ENCODE measurements around the gene AMMECR1L.
"Not testable (repeated sequence)": the region's sequence is repeated elsewhere in the genome, so short reads cannot be mapped to it uniquely, and the experiment has no call there.

AMMECR1L gene

GRCh38 chr2:127909019-127909418 is 23.3 kb upstream of the AMMECR1L start:
- Histone ChIP-seq H3K4me2 (0 out of 22 replicates have a peak overlapping the region, but pooled peaks of 1 of the 11 experiments have one; percentile 2), H4K20me1 (no peaks in the 10 kb centered on the region), H3K9ac (no peak overlapping the region), H3K4me1 (peaks cover 0 to 6% (median 0%) of the 10 kb centered on the region in 10 experiments; a peak in 1 of 20 replicates), H3K27me3 (no peaks in the 10 kb centered on the region), H3K36me3 (no peaks in the 10 kb centered on the region), H3K4me3 (no peak overlapping the region), H3K27ac (no peak overlapping the region), H3K9me3 (replicated peaks in 1 of 11) (peaks cover 0 to 12% (median 0%) of the 10 kb centered on the region in 11 experiments; a peak in 4 of 22 replicates)
- TF ChIP-seq Cebpa-rat (IDR thresholded peaks at IDR 0.05), result no peak

GRCh38 chr2:127907733-127908400 is 22.1 kb upstream of the AMMECR1L start:
- H3K27ac ChIP-seq, H3K4me3 ChIP-seq, H3K4me1 ChIP-seq, H3K9ac ChIP-seq, H3K36me3 ChIP-seq, H4K20me1 ChIP-seq, H3K27me3 ChIP-seq, H3K4me2 ChIP-seq: not testable (repeated sequence)
- peaks cover 0 to 12% (median 0%) of the 10 kb centered on the region in 11 experiments; a peak in 4 of 22 replicates for H3K9me3 ChIP-seq (replicated peaks in 1 of 11)

- Histone ChIP-seq H3K9ac (no peak overlapping the region), H3K9me3 (replicated peaks in 1 of 11) (peaks cover 0 to 12% (median 0%) of the 10 kb centered on the region in 11 experiments; a peak in 4 of 22 replicates), H3K27ac (no peak overlapping the region), H3K27me3 (no peaks in the 10 kb centered on the region), H3K4me3 (no peak overlapping the region), H3K4me2 (no peak overlapping the region), H3K36me3 (no peaks in the 10 kb centered on the region), H4K20me1 (no peaks in the 10 kb centered on the region), H3K4me1 (peaks cover 0 to 6% (median 0%) of the 10 kb centered on the region in 10 experiments; a peak in 1 of 20 replicates)
- TF ChIP-seq Cebpa-rat (IDR thresholded peaks at IDR 0.05), result no peak
These were observed 20.6 kb upstream of the AMMECR1L start for GRCh38 chr2:127906206-127906926.

- Histone ChIP-seq H3K36me3 (no peaks in the 10 kb centered on the region), H3K4me1 (peaks cover 15 to 31% (median 22%) of the 10 kb centered on the region in 10 experiments), H3K27me3 (peaks cover 0 to 6% (median 0%) of the 10 kb centered on the region in 11 experiments; a peak in 1 of 22 replicates), H4K20me1 (no peaks in the 10 kb centered on the region; a peak in 1 of 22 replicates), H3K9ac (no peak overlapping the region), H3K27ac (no peak overlapping the region), H3K4me2 (no peak overlapping the region), H3K4me3 (no peak overlapping the region), H3K9me3 (replicated peaks in 1 of 11) (no peaks in the 10 kb centered on the region)
- TF ChIP-seq Cebpa-rat (IDR thresholded peaks at IDR 0.05), result no peak
These were observed 15.7 kb upstream of the AMMECR1L start for GRCh38 chr2:127901339-127902056.

- Histone ChIP-seq H3K9ac (peak overlapping the region in 5 of 11 experiments; percentile 12 to 40 (median 20); a peak in 3 of 22 replicates), H3K36me3 (no peaks in the 10 kb centered on the region), H3K27ac (peak overlapping the region in 7 of 11 experiments; percentile 39 to 60 (median 53); a peak in 14 of 22 replicates), H3K4me2 (peak overlapping the region; percentile 60 to 86 (median 80)), H3K27me3 (peaks cover 0 to 6% (median 0%) of the 10 kb centered on the region in 11 experiments; a peak in 1 of 22 replicates), H3K4me3 (peak overlapping the region in 1 of 10 experiments; percentile 13; a peak in 1 of 20 replicates), H3K4me1 (peaks cover 15 to 51% (median 35%) of the 10 kb centered on the region in 10 experiments), H4K20me1 (no peaks in the 10 kb centered on the region; a peak in 1 of 22 replicates), H3K9me3 (replicated peaks in 1 of 11) (no peaks in the 10 kb centered on the region)
- no peak for TF ChIP-seq Cebpa-rat (IDR thresholded peaks at IDR 0.05)
These were observed 11.9 kb upstream of the AMMECR1L start for GRCh38 chr2:127897531-127898211.

- no peak for TF ChIP-seq Cebpa-rat (IDR thresholded peaks at IDR 0.05)
- Histone ChIP-seq H3K4me2 (peak overlapping the region in 9 of 11 experiments; percentile 0 to 60 (median 40); a peak in 15 of 22 replicates), H4K20me1 (no peaks in the 10 kb centered on the region), H3K4me1 (peaks cover 12 to 46% (median 29%) of the 10 kb centered on the region in 10 experiments), H3K27ac (no peak overlapping the region), H3K36me3 (no peaks in the 10 kb centered on the region), H3K9me3 (replicated peaks in 1 of 11) (peaks cover 0 to 4% (median 0%) of the 10 kb centered on the region in 11 experiments; a peak in 1 of 22 replicates), H3K27me3 (no peaks in the 10 kb centered on the region), H3K9ac (no peak overlapping the region; a peak in 2 of 22 replicates), H3K4me3 (no peak overlapping the region)
These were observed 7.7 kb upstream of the AMMECR1L start for GRCh38 chr2:127893494-127893893.

GRCh38 chr2:127893033-127893432 is 7.3 kb upstream of the AMMECR1L start:
- no peak for TF ChIP-seq Cebpa-rat (IDR thresholded peaks at IDR 0.05)
- Histone ChIP-seq H3K36me3 (no peaks in the 10 kb centered on the region), H3K4me1 (peaks cover 11 to 45% (median 28%) of the 10 kb centered on the region in 10 experiments), H4K20me1 (no peaks in the 10 kb centered on the region), H3K9ac (no peak overlapping the region; a peak in 1 of 22 replicates), H3K4me3 (no peak overlapping the region), H3K27ac (no peak overlapping the region), H3K4me2 (peak overlapping the region in 9 of 11 experiments; percentile 0 to 60 (median 40); a peak in 12 of 22 replicates), H3K27me3 (no peaks in the 10 kb centered on the region), H3K9me3 (replicated peaks in 1 of 11) (peaks cover 0 to 4% (median 0%) of the 10 kb centered on the region in 11 experiments; a peak in 1 of 22 replicates)

GRCh38 chr2:127891811-127892210 is 6.1 kb upstream of the AMMECR1L start:
- no peak overlapping the region for H3K4me3 ChIP-seq
- H3K27me3 ChIP-seq, result no peaks in the 10 kb centered on the region
- H3K4me1 ChIP-seq, result peaks cover 12 to 43% (median 28%) of the 10 kb centered on the region in 10 experiments
- TF ChIP-seq Cebpa-rat (IDR thresholded peaks at IDR 0.05), result no peak
- H4K20me1 ChIP-seq, result no peaks in the 10 kb centered on the region
- H3K9ac ChIP-seq, result no peak overlapping the region
- H3K4me2 ChIP-seq, result peak overlapping the region in 1 of 11 experiments; percentile 18; a peak in 2 of 22 replicates
- peaks cover 0 to 4% (median 0%) of the 10 kb centered on the region in 11 experiments; a peak in 1 of 22 replicates for H3K9me3 ChIP-seq (replicated peaks in 1 of 11)
- no peaks in the 10 kb centered on the region for H3K36me3 ChIP-seq
- no peak overlapping the region for H3K27ac ChIP-seq

- H3K4me3 ChIP-seq; H3K36me3 ChIP-seq; H4K20me1 ChIP-seq; H3K27ac ChIP-seq; H3K4me2 ChIP-seq; H3K9ac ChIP-seq; H3K9me3 ChIP-seq (replicated peaks in 1 of 11); H3K27me3 ChIP-seq: not testable (repeated sequence)
- peaks cover 12 to 40% (median 28%) of the 10 kb centered on the region in 10 experiments for H3K4me1 ChIP-seq
These were observed 5.0 kb upstream of the AMMECR1L start for GRCh38 chr2:127890756-127891155.

All from BLaER1 treated with 17β-estradiol and CSF1 and Interleukin-3, amounts not matched to agents 10 nM and 100 nM (cell line).